Uterus (tissue), 2 donors: Measurements from ENCODE around the gene VSIG8.

Source experiments
- POLR2A ChIP-seq, 2 donors: fragments of 450-650 bp; IDR thresholded peaks; one replicate each; pipeline ENCODE4 v1.6.1; 2016; ENCODE audit warnings: antibody characterized with exemption in 2 of 2, mild to moderate bottlenecking in 1 of 2, moderate library complexity in 1 of 2
- TF ChIP-seq, protein P1 (sequence below), 4 experiments: fragments of 200-600 bp in 2 of 4; fragments of 450-650 bp in 2 of 4; sonication (generic) in 2 of 4; IDR thresholded peaks; one replicate each; pipeline ENCODE4 v1.5.1; 2016 to 2019; ENCODE audit warnings: antibody characterized with exemption in 4 of 4, mild to moderate bottlenecking in 2 of 4, moderate library complexity in 1 of 4

DNA sequence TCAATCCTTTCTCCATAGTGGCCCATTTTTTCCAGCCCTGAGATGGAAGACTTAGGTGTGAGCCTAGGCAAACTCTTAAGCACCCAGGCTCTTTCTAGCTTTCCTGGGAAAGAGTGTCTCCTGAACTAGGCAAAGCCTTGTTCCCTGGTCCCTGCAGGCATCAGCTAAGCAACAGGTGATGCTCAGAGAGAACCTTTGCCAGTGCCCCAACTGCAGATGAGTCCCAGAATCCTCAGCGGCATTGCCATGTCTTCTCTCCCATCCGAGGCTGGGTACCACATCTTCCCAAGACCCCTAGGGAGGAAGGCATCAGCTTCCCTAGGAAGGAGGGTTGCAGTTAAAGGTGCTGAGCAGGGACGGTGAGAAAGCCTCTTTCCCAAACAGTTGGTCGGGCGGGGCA, 8.2 kb upstream of the VSIG8 start:
- TF ChIP-seq, protein P1, sequence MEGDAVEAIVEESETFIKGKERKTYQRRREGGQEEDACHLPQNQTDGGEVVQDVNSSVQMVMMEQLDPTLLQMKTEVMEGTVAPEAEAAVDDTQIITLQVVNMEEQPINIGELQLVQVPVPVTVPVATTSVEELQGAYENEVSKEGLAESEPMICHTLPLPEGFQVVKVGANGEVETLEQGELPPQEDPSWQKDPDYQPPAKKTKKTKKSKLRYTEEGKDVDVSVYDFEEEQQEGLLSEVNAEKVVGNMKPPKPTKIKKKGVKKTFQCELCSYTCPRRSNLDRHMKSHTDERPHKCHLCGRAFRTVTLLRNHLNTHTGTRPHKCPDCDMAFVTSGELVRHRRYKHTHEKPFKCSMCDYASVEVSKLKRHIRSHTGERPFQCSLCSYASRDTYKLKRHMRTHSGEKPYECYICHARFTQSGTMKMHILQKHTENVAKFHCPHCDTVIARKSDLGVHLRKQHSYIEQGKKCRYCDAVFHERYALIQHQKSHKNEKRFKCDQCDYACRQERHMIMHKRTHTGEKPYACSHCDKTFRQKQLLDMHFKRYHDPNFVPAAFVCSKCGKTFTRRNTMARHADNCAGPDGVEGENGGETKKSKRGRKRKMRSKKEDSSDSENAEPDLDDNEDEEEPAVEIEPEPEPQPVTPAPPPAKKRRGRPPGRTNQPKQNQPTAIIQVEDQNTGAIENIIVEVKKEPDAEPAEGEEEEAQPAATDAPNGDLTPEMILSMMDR (IDR thresholded peaks at IDR 0.05): no peak
- TF ChIP-seq POLR2A (IDR thresholded peaks at IDR 0.05): no peak
